ENCODE data around the gene CDS2. TPM values are rescaled to one million over a fixed set of nuclear protein-coding genes. Genes with fewer than 3 reads are reported as not detected.

The CDS2 gene
- total and polyA plus RNA-seq, 10 of the 15 experiments (the other 5 are each of a cell fraction or from before 2014, with no cell fraction given): 11.5 to 94.7 (median 23.1) TPM

GRCh38 chr20:5095454-5095853 lies 31.4 kb upstream of the CDS2 start:
- intact Hi-C loops (cut with micrococcal nuclease; ENCODE audit: unreplicated experiment): no loop called here
- ChIA-PET POLR2A (interaction anchor here (8.6 kb wide), 1 partner anchor 14 kb away, joined by 49 read pairs; no protein-coding TSS in a partner anchor), RAD21 (ENCODE audit: unreplicated experiment) (interaction anchor here (0.6 to 1.3 kb wide), 4 partner anchors 8 to 108 kb away, joined by 3 to 9 read pairs (median 3); no protein-coding TSS in a partner anchor), SMC1A (ENCODE audit: uncharacterized antibody, unreplicated experiment) (interaction anchor here (0.6 to 6.7 kb wide), 5 partner anchors 20 to 239 kb away, joined by 3 to 79 read pairs (median 3); no protein-coding TSS in a partner anchor), CTCF (interaction anchor here (0.6 to 2.2 kb wide), 4 partner anchors 39 to 145 kb away, joined by 3 to 14 read pairs (median 4); no protein-coding TSS in a partner anchor)
- no peaks in the 10 kb centered on the region for H3K4me1 ChIP-seq (ENCODE audit: control insufficient read depth, insufficient read depth, low read length)
- no peak overlapping the region for H3K9ac ChIP-seq (ENCODE audit: control insufficient read depth, insufficient read depth, low read length)
- H2AFZ ChIP-seq (ENCODE audit: control insufficient read depth, low read depth, low read length): no peak overlapping the region
- H3K4me2 ChIP-seq (ENCODE audit: control insufficient read depth, insufficient read depth): no peak overlapping the region
- no peaks in the 10 kb centered on the region for H3K27me3 ChIP-seq (replicated peaks in 1 of 2; ENCODE audit: control insufficient read depth in 2 of 2, insufficient read depth in 2 of 2, low read length in 1 of 2)
- no peak overlapping the region for H3K27ac ChIP-seq (ENCODE audit: control insufficient read depth, insufficient read depth)
- 98% methylated on average over 3 of the region's 3 CpGs for WGBS (ENCODE audit: insufficient coverage, insufficient replicate concordance, low lambda C conversion rate, missing lambda C conversion rate)
- no TSS peak for BruUV-seq (replicated peaks)
- DNase-seq (ENCODE audit: low read depth, low spot score) (no peak), ATAC-seq (no peak), FAIRE-seq (no peak)
- in situ Hi-C loops (cut with MboI): loop anchor here (5.0 kb wide), 1 partner anchor 493 kb away; no protein-coding TSS in a partner anchor
- H3K36me3 ChIP-seq (ENCODE audit: control insufficient read depth in 2 of 2, insufficient read depth in 2 of 2, low read length in 1 of 2): peaks cover 6 to 7% of the 10 kb centered on the region in 2 experiments; a peak in 3 of 4 replicates
- H3K79me2 ChIP-seq (ENCODE audit: control insufficient read depth, insufficient read depth, low read length): no peaks in the 10 kb centered on the region
- H3K4me3 ChIP-seq: no peak overlapping the region
- TF ChIP-seq NFIC (IDR thresholded peaks at IDR 0.05; ENCODE audit: low read depth, low read length) (no peak), TCF12 (IDR thresholded peaks at IDR 0.05; ENCODE audit: low read depth, low read length) (no peak), GABPA (IDR thresholded peaks at IDR 0.05; ENCODE audit: low read depth) (no peak), POLR2AphosphoS5 (IDR thresholded peaks at IDR 0.05; ENCODE audit: low read length) (no peak)
- no peaks in the 10 kb centered on the region for H3K9me3 ChIP-seq (replicated peaks; ENCODE audit: control insufficient read depth, insufficient read depth, low read length)
- H4K20me1 ChIP-seq (ENCODE audit: control insufficient read depth, insufficient read depth): no peaks in the 10 kb centered on the region

- Histone ChIP-seq H3K27ac (ENCODE audit: control insufficient read depth, insufficient read depth) (no peak overlapping the region), H3K79me2 (ENCODE audit: control insufficient read depth, insufficient read depth, low read length) (no peaks in the 10 kb centered on the region), H3K27me3 (replicated peaks in 1 of 2; ENCODE audit: control insufficient read depth in 2 of 2, insufficient read depth in 2 of 2, low read length in 1 of 2) (no peaks in the 10 kb centered on the region), H3K4me2 (ENCODE audit: control insufficient read depth, insufficient read depth) (no peak overlapping the region), H2AFZ (ENCODE audit: control insufficient read depth, low read depth, low read length) (no peak overlapping the region), H3K36me3 (ENCODE audit: control insufficient read depth in 2 of 2, insufficient read depth in 2 of 2, low read length in 1 of 2) (peaks cover 6 to 7% of the 10 kb centered on the region in 2 experiments; a peak in 3 of 4 replicates), H4K20me1 (ENCODE audit: control insufficient read depth, insufficient read depth) (no peaks in the 10 kb centered on the region), H3K4me3 (no peak overlapping the region), H3K4me1 (ENCODE audit: control insufficient read depth, insufficient read depth, low read length) (no peaks in the 10 kb centered on the region), H3K9ac (ENCODE audit: control insufficient read depth, insufficient read depth, low read length) (no peak overlapping the region), H3K9me3 (replicated peaks; ENCODE audit: control insufficient read depth, insufficient read depth, low read length) (no peaks in the 10 kb centered on the region)
- ChIA-PET RAD21 (ENCODE audit: unreplicated experiment) (interaction anchor here (0.6 to 1.5 kb wide), 4 partner anchors 9 to 109 kb away, joined by 3 to 9 read pairs (median 3); no protein-coding TSS in a partner anchor), POLR2A (no interaction called here), CTCF (interaction anchor here (1.5 to 1.8 kb wide), 2 partner anchors 140 to 146 kb away, joined by 4 read pairs; no protein-coding TSS in a partner anchor), SMC1A (ENCODE audit: uncharacterized antibody, unreplicated experiment) (interaction anchor here (0.6 to 6.7 kb wide), 7 partner anchors 20 to 239 kb away, joined by 3 to 79 read pairs (median 3); no protein-coding TSS in a partner anchor)
- no TSS peak for BruUV-seq (replicated peaks)
- WGBS (ENCODE audit: insufficient coverage, insufficient replicate concordance, low lambda C conversion rate, missing lambda C conversion rate): 98% methylated on average over 3 of the region's 3 CpGs
- FAIRE-seq (no peak), DNase-seq (ENCODE audit: low read depth, low spot score) (no peak), ATAC-seq (no peak)
- intact Hi-C loops (cut with micrococcal nuclease; ENCODE audit: unreplicated experiment): no loop called here
- in situ Hi-C loops (cut with MboI): loop anchor here (5.0 kb wide), 1 partner anchor 494 kb away; no protein-coding TSS in a partner anchor
- TF ChIP-seq REST (IDR thresholded peaks at IDR 0.05; ENCODE audit: low read depth, low read length): no peak
- TF ChIP-seq ATF2 (IDR thresholded peaks at IDR 0.05; ENCODE audit: low read length): no peak
- no peak for TF ChIP-seq SUPT20H (IDR thresholded peaks at IDR 0.05; ENCODE audit: borderline replicate concordance, control insufficient read depth, low read depth, low read length)
- no peak for TF ChIP-seq PAX8 (IDR thresholded peaks at IDR 0.05)
- TF ChIP-seq CBX3 (IDR thresholded peaks at IDR 0.05; ENCODE audit: borderline replicate concordance, low read depth): no peak
- no peak for TF ChIP-seq PAX5 (IDR thresholded peaks at IDR 0.05; ENCODE audit: borderline replicate concordance, low read depth, low read length)
- TF ChIP-seq JUNB (IDR thresholded peaks at IDR 0.05): no peak
Measured at GRCh38 chr20:5095931-5096330, 30.9 kb upstream of the CDS2 start.

All from GM12878 (cell line).